HG03432 (cell line): Measurements from ENCODE around the gene PHF8.

ENCODE experiments used
- ATAC-seq: cut with Tn5 transposase; IDR thresholded peaks from one replicate; pipeline ENCODE4 v1.9.1; 2021; ENCODE audit warnings: mild to moderate bottlenecking, moderate library complexity; ENCODE audit not compliant: unreplicated experiment

The PHF8 gene

DNA sequence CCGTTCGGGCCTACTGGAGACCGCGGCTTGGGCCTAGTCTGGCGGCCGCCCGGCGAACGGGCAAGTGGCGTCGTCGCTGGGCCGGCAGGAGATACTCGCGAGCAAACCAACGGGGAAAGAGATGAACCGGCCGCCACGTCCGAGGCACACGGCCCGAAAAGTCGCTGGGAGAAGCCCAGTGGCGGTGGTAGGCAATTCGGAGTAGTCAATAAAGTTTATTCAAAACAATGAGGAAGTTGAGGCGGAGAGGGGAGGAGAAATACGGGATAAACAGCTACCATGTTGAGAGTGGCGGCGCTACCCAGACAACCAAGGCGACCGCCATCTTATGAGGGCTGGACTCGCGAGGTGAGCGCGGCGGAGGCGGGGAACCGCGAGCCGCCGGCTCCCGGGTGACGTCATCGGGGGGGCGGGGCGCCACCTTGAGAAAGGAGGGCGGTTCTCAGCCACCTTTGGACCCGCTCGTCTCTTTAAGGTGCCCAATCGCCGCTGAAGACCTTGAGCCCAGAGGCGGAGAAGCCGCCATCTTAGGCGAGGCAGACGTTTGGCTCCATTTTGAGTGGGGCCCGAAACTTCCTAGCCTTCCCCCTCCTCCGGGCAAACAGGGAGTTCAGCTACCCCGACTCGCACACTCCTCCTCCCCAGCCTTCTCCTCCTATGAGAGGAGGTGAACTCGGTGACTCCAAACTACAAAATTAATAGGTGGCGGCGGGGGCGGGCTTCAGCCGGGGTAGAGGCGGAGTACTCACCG lies at the start of gene PHF8:
TSS of gene PHF8 (minus strand) at position 348 of the 751 bp plus-strand sequence. CDS start 1,745 bp downstream, outside the sequence.
- peak; percentile 86 for ATAC-seq

DNA sequence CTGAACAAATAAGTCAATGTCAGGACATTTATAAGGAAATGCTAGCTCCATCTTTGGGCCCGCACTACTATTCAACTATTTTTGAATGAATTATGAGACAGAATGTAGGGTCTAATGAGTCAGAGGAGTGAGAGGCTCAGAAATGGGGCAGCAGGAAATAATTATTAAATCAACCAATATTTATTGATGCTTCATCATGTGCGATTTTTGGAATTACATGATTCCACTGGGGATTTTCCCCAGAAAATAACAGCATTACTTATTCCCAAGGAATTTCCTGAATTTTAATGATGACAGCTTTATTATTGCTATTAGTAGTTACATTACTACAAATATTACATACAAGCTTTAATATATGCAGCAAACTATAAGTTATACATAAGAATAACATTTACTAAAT lies 49.3 kb upstream of the PHF8 start:
- no peak for ATAC-seq

DNA sequence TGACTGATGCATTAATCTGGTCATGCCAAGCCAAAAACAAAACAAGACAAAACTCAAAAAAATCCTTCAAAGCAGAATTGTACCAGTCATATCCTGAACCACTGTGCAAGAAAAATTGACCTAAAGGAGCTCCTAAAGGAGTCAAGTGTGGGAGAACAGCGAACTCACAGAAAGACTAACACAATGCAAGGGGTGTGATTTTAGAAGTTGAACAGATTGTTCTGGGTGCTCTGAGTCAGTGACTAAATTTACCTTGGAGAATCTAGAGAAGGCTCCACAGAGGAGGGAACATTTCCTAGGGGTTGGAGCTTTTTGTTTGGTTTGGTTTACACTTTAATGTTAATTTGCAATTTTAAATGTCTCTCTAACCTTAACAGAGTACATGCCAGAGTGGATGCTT lies 48.9 kb upstream of the PHF8 start:
- ATAC-seq: no peak

DNA sequence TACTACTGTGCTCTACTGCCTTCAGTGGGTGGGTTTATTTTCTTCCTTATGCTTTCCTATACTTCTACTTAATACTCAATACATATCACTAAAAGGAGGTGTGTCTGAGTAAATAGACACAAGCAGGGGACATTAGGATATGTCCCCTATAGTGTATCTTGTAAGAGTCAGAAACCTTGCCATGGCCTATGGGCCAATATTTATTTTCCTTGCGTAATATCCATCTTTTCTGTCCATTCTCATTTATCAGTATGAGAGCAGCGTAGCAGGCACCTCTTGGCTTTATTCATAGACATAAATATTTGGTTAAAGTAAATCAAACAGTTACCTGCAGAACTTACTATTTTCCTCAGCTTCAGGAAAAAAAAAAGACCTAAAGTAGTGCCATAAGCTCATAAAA lies 46.6 kb upstream of the PHF8 start:
- ATAC-seq: no peak

DNA sequence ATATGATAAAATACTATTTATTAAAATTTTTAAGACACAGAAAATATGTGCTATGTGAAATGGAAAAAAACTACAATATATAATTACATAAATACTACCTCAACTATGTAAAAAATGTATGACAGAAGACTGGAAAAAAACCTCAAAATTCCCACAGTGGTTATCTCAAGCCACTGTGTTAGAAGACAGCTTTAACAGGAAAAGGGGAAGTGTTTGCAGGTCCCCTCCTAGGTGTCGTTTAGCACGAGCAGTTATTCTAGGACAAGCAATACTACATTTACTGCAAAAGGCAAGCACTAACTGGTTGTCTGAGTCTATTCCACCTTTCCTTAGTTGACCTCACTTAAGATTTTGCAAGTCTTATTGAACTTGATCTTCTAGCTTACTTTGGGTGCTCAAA lies 44.9 kb upstream of the PHF8 start:
- no peak for ATAC-seq

DNA sequence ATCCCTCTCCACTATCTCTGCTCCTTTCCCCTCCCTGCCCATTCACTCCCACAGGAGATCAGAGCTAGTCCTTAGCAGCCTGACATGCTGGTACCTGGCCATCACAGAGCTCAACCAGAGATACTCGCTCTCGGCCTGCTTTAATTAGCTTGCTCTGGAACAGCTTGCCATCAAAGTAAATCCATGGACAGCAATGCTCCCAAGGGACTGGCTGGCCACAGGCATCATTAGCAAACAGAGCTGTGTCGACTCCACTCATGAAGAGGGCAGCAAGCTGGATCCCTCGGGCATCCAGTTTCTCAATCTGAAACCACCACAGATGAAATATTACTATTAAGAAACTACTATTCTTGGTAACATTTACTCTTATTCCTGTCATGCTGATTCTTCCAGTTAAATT lies 43.4 kb upstream of the PHF8 start:
- ATAC-seq: no peak

DNA sequence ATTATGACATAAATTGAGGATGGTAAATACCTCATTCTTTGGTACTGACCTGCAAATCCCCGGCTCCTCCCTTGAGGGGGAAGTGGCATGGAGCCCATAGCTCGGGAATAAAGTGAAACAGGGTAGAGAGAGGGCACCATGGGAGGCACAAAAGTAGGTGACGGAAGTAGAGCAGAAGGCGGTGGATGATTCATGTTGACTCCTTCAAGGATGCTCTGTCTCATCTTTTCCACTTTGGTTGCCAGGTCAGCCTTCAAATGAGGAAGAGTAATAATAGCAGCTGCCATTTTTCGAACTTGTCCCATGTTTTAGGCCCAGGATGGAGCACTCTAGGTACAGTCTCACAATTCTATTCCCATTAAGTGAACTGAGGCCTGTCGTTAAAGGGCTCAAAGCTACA lies 41.4 kb upstream of the PHF8 start:
- ATAC-seq: no peak

DNA sequence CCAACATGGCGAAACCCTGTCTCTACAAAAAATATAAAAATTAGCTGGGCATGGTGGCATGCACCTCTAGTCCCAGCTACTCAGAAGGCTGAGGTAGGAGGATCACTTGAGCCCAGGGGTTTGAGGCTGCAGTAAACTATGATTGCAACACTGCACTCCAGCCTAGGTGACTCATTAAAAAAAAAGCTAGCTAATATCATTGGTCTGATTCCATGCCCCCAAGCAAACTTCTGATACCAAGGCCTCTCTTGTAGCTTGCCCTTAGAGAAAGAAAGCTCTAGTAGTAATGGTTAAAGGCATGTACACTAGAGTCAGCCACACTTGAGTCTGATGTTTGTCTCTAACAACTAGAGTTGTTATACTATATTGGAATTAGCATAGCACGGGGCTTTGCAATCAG lies 32.6 kb upstream of the PHF8 start:
- ATAC-seq: no peak

DNA sequence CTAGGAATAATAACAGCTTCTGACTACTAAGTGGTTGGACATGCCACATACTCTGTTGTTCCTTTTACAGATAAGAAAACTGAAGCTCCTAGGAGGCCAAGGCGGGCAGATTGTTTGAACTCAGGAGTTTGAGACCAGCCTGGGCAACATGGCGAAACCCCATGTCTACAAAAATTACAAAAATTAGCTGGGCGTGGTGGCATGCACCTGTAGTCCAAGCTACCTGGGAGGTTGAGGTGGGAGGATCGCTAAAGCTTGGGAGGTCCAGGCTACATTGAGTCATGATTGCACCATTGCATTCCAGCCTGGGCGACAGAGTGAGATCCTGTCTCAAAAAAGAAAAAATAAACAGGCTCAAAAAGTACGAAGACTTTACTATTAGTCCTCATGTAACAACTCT lies 30.6 kb upstream of the PHF8 start:
- ATAC-seq: no peak

DNA sequence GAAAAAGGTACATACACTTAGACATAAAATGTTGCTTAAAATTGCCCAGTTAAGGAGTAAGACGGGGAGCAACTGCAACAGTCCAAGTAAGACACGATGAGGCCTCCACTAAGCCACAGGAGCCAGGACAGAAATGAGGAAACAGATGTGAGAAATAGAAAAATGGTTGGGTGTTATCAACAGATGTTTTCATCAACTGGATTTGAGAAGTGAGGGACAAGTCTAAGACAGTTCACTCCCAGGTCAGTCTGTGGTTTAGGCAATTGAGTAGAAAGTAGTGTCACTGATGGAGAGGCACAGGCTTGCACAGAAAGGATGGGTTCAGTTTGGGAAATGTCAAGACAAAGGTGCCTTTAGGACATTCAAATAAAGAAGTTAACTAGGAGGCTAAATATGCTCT lies 23.5 kb upstream of the PHF8 start:
- no peak for ATAC-seq

DNA sequence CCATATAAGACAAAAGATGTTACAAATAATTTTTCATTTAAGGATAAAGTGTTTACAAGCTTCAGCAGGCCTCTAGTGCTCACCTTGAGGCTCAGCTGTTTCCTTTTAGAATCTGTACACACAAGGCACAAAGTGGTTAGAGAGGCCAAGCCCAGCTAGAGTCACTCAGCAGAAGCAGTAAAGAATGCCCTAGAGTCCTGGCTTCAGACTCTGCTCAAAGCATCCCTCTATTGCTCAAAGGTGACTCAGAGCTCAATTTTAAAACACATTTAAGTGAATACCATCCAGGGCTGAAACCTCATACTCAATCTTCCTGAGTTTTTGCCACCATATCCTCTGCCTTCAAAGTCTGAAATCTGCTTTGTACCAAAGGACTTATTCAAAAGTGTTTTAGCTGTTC lies 22.6 kb upstream of the PHF8 start:
- ATAC-seq: no peak

DNA sequence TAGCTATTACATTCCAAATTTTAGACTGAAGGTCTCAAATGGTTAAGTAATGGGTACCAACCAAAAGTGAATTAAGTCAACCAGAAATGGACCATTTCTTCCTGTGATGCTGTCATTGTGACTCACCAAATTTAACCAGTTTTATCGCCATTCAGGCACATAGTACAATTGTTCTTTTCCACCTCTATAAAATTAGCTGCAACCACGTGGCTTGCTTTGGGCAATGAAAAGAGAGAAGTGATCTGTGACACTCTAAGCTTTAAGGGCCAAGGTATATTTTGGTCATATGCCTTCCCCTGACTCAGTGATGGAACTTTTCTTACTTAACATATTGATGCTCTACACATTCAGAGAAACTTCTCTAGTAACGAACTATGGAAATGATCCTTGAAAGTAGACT lies 20.3 kb upstream of the PHF8 start:
- no peak for ATAC-seq

DNA sequence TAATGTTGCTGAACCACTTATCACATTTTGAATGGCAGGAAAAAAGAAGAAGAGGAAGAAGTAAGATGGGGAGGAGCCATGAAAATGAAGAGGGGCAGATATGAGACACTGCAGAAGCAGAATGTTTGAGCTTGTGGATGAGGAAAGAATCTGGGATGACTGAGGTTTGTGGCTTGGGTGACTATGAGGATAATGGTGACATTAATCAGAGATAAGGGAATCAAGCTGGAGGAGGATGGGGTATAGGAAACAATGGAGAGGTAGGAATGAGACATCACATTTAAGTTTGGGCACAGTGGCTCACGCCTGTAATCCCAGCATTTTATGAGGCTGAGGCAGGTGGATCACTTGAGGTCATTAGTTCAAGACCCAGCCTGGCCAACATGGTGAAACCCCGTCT lies 19.1 kb upstream of the PHF8 start:
- no peak for ATAC-seq

DNA sequence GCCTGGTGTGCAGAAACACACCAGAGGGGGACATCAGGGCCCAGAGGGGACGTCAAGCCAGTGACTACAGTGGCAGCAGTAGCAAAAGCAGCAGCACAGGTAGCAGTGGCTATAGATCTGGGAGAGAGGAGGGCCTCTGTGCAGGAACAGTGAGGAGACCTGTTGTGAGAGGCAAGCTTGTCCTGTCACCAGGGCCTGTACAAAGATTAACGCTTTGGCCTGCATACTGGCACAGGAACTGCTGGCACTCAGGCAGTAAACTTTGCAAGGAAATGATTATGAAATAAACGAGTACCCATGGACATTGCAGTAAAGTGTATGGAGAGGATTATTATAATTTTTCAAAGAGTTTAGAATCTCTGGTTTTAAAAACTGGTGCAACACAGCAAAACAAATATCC lies 5.5 kb upstream of the PHF8 start:
- ATAC-seq: no peak

DNA sequence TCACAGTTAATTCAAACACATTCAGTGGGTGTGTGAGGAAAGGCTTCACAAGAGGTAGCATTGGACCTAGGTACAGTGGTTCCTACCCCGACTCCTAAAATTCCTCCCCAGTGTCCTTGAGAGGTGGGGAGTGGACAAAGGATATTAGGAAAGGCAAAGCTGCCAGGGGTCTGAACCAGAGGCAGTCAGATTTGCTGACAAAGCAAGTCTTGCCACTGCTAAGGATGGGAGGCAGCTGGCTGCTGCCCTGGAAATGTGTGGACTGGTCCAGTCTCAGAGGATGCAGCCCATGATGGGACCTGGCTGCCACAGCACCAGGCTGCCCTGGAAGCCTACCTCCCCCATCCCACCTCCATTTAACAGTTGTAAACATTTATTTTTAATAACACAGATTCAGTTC lies 4.1 kb upstream of the PHF8 start:
- ATAC-seq: no peak

DNA sequence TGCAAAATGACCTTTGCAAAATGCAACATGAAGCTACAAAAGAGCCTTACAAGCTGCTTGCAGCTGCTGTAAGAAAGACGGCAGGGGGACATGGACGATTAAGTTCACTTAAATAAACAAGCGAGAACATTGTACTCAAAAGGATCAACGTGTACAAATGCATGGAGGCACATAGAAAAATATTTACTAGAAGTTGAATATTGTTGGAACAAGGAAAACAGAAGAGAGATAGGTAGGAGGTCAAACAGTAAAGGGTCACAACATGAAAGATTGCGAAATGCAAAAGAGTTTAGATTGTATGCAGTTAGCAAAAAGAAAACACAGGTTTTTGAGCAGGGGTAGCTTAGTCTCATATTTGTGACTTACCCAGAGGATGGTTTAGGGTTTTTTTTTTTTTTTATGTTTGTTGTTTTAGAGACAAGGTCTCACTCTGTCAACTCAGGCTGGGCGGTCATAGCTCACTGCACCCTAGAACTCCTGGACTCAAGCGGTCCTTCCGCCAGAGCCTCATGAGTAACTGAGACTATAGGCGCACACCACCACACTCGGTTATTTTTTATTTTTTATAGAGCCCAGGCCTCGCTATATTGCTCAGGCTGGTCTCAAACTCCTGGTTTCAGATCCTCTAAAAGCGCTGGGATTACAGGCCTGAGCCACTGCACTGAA lies 1.4 kb upstream of the PHF8 start:
- ATAC-seq: no peak

DNA sequence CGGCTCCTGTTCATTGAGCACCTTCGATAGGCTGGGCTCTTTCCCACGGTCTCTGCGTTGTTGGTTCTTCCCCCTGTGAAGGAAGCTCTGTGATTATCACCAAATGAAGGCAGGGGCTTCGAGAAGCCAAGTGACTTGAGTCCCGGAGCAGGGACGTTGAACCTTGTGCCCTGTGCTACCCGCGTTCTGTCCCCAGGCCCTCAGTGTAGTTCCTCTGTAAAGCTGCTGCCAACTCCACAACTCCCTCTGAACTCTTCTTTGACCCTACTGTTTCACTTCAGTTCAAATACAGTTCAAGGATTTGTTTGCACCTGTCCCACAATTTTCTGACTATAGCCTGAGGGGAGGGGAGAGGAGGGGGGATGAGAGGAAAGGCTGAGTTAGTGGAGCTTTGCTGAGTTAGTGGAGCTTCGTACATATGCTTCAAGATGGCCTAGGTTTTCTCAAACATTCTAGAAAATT lies 635 bp upstream of the PHF8 start:
- ATAC-seq: no peak

DNA sequence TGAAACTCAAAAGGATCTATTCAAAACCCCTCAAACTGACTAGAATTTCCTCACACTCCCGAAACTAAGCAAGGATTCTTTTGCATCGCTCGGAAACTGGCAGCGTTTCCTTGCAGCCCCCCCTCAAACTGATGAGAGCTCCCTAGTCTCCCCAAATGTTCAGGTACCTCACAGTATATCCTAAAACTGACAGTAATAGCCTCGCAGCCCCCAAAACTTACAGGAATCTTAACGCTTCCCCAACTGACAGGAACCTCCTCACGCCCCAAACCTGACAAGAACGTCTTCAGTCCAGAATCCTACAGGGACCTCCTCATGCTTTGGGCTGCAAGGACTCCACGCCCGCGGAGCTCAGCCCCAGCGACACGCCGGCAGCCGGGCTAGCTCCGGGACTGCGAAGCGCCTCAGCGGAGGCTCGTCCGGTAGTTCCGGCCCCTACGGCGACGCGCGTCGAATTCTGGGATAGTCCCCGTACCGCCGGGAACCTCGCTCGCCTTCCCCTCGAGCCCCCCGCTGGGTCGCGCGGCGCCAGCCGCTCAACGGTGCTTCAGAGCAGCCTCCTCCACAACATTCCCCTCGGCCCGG lies 640 bp downstream of the PHF8 start:
- ATAC-seq: peak; percentile 22

DNA sequence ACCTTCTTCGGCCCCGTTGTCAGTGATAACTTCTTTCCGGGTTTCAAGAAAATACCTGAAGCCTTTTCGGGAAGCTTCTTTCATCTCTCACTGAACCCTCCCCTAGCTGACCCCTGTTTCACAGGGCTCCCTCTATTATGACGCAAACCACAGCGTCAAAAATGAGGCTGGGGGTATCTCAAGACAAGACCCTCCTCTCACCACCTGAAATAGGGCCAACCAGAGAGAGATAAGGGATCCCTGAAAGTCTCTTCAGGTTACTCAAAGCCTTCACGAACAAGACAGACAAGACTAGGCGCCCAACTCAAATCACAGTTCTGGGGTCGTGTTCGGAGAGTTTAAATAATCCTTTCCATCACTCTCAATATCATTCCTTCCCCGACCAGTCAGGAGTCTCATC lies 1.2 kb downstream of the PHF8 start:
- ATAC-seq: no peak

DNA sequence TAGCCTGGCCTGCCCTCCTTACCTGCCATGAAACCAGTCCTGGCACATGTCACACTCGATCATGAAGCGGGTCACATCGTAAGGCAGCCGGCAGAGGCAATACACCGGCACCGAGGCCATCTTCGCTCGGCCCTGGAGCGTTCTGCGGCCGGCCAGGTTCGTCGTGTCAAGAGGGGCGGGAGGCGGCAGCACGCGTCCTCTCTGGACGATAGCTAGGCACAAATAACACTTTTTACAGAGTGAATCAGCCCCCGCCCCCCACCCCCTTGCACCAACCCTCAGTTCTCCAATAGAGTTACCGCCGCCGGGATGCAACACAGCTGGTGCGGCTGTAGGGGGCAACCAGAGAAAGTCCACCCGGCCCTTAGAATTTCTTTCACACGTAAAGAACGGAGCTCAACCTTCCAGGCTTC lies 1.7 kb downstream of the PHF8 start:
- ATAC-seq: no peak

DNA sequence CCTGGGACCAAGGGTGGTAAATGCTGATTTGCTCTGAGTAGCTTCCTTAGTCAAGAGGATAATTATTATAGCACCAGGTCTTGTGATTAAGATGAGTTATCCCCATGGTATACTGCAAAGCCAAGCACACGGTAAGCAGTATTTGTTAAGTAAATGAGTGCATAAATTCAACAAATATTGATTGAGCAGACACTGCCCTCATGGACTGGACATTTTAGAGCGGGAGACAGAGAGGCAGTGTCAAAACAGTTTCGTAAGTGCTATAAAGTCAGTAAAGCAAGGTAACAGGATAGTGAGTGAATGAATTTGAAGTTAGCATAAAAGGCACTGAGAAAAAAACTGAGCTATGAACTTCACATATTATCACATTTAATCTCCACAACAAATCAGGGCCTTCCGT lies 13.9 kb downstream of the PHF8 start:
- ATAC-seq: no peak

DNA sequence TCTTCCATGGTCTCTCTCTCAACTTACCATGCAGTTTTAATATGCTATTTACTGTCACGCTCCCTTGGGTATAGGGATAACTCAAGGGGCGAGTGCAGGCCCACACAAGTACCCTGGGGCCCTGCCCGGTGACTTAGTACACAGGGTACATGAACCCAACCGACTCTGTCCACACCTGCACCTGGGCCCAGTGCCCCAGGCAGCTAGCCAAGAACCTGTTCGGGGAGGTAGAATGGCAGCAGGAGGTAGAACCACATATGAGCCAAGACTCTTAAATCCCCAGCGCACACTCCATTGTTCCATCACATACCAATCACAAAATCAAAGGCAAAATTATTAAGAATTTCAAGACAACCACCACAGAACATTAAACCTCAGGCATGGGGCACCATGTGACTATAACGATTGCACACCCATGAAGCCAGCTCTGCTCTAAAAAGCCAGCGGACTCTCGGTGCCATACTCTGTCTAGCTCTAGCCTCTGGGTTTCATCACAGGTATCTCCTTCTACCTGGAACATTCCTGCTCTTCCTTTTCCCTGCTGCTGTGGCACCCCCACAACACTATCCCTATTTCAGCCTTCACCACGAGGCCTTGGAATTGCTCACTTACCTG lies 14.6 kb downstream of the PHF8 start:
- ATAC-seq: no peak
